ENCODE data around the gene GP2. TPM values are rescaled to one million over a fixed set of nuclear protein-coding genes. Genes with fewer than 3 reads are reported as not detected.

The GP2 gene
- total and polyA plus RNA-seq, 2 of the 4 experiments (the other 2 are of a cell fraction) = not detected

GRCh38 chr16:20320592-20320991 lies 6.7 kb downstream of the GP2 start:
- H4K91ac ChIP-seq (ENCODE audit: insufficient read depth, low read depth, low read length) = no peak overlapping the region
- ATAC-seq (ENCODE audit: low read depth) (no peak), DNase-seq (no peak)
- no peak overlapping the region for H2AK5ac ChIP-seq (ENCODE audit: low read depth, low read length)
- H2BK120ac ChIP-seq (ENCODE audit: low read depth, low read length) = no peak overlapping the region
- no peak overlapping the region for H3K18ac ChIP-seq (ENCODE audit: low read depth, low read length)
- no peak overlapping the region for H2BK15ac ChIP-seq (ENCODE audit: low read depth, low read length)
- no peak overlapping the region for H2BK20ac ChIP-seq (ENCODE audit: low read depth, low read length)
- CTCF ChIA-PET = no interaction called here
- H3K23ac ChIP-seq (ENCODE audit: low read depth, low read length) = no peak overlapping the region
- H3K9ac ChIP-seq (ENCODE audit: low read depth, low read length) = no peak overlapping the region
- H3K56ac ChIP-seq (ENCODE audit: extremely low read depth, insufficient read depth, low read length) = no peak overlapping the region
- H3K4me1 ChIP-seq (ENCODE audit: control insufficient read depth, insufficient read depth, low read length) = no peaks in the 10 kb centered on the region
- H4K5ac ChIP-seq (ENCODE audit: low read depth, low read length) = no peak overlapping the region
- H4K8ac ChIP-seq (ENCODE audit: low read depth in 2 of 2, low read length in 2 of 2) = no peak overlapping the region
- H3K4me2 ChIP-seq (ENCODE audit: low read depth, low read length) = no peak overlapping the region
- no peaks in the 10 kb centered on the region for H3K9me1 ChIP-seq (ENCODE audit: insufficient read depth, low read length)
- H2AFZ ChIP-seq (replicated peaks; ENCODE audit: low read length, poor library complexity) = no peak overlapping the region
- TF ChIP-seq CTCF (conservative IDR thresholded peaks at IDR 0.05; ENCODE audit: low read depth, low read length) (no peak), RCOR1 (IDR thresholded peaks at IDR 0.05; ENCODE audit: insufficient replicate concordance, low read length) (no peak), RAD21 (IDR thresholded peaks at IDR 0.05; ENCODE audit: low read length) (no peak), FOS (IDR thresholded peaks at IDR 0.05; ENCODE audit: low read depth, low read length) (no peak), MXI1 (IDR thresholded peaks at IDR 0.05; ENCODE audit: borderline replicate concordance, low read depth, low read length) (no peak), NFE2L2 (IDR thresholded peaks at IDR 0.05; ENCODE audit: low read depth, low read length) (no peak), ELK1 (IDR thresholded peaks at IDR 0.05; ENCODE audit: borderline replicate concordance, low read depth, low read length) (no peak), CHD1 (IDR thresholded peaks at IDR 0.05; ENCODE audit: low read depth, low read length) (no peak), MAFK (IDR thresholded peaks at IDR 0.05; ENCODE audit: low read depth, low read length) (peak; percentile 7; the same call in 1 of the 2 replicates)
- H3K4me3 ChIP-seq (ENCODE audit: insufficient read depth, low read depth, low read length) = no peak overlapping the region
- no peak overlapping the region for H2AK9ac ChIP-seq (replicated peaks; ENCODE audit: low read depth, low read length, poor library complexity)
- H3K36me3 ChIP-seq (ENCODE audit: control insufficient read depth, insufficient read depth, low read length) = no peaks in the 10 kb centered on the region
- H2BK5ac ChIP-seq (ENCODE audit: low read depth, low read length, poor library complexity, severe bottlenecking) = no peak overlapping the region
- intact Hi-C loops (cut with micrococcal nuclease) (no loop called here), in situ Hi-C loops (cut with MboI; ENCODE audit: low sequenced_read_pairs) (no loop called here), dilution Hi-C loops (cut with HindIII; ENCODE audit: low sequenced_read_pairs, unreplicated experiment) (no loop called here)
- no peak overlapping the region for H3K4ac ChIP-seq (ENCODE audit: low read depth, low read length)
- H3K9me3 ChIP-seq (ENCODE audit: control insufficient read depth, insufficient read depth, low read length) = peaks cover 16% of the 10 kb centered on the region
- no peaks in the 10 kb centered on the region for H3K79me1 ChIP-seq (ENCODE audit: low read depth in 1 of 2, low read length in 2 of 2)
- POLR2A ChIA-PET (ENCODE audit: unreplicated experiment) = no interaction called here
- BruUV-seq (replicated peaks) = no TSS peak
- H3K14ac ChIP-seq (replicated peaks; ENCODE audit: low read depth, low read length) = no peak overlapping the region
- H4K20me1 ChIP-seq (ENCODE audit: insufficient read depth, low read length) = no peaks in the 10 kb centered on the region
- no peaks in the 10 kb centered on the region for H3K27me3 ChIP-seq (ENCODE audit: control insufficient read depth, insufficient read depth, low read length)
- no peak overlapping the region for H3K27ac ChIP-seq (ENCODE audit: insufficient read depth, low read length)
